BE2C (cell line): ENCODE results near the gene CACNG8.

Experiments used
- DNase-seq: peaks from one replicate; pipeline ENCODE4 v3.0.0-alpha.2; 2020
- H3K27me3 ChIP-seq: fragments of 250-450 bp; sonication (Bioruptor Pico); 2 replicates; pipeline ENCODE4 v1.5.1; 2020; ENCODE audit warnings: mild to moderate bottlenecking
- H3K36me3 ChIP-seq: fragments of 250-450 bp; sonication (Bioruptor Pico); 2 replicates; pipeline ENCODE4 v1.5.1; 2020; ENCODE audit warnings: mild to moderate bottlenecking
- H3K4me1 ChIP-seq: fragments of 250-450 bp; sonication (Bioruptor Pico); 2 replicates; pipeline ENCODE4 v1.5.1; 2020
- H3K4me3 ChIP-seq: 2 replicates; pipeline ENCODE4 v1.5.1; 2011; ENCODE audit warnings: low read depth, low read length
- H3K9me3 ChIP-seq: fragments of 250-450 bp; sonication (Bioruptor Pico); 2 replicates; pipeline ENCODE4 v1.5.1; 2020
- TF ChIP-seq, protein P1 (sequence below): IDR thresholded peaks from 2 replicates; pipeline ENCODE4 v1.5.1; 2012; ENCODE audit warnings: mild to moderate bottlenecking, low read depth, low read length

The CACNG8 gene

DNA sequence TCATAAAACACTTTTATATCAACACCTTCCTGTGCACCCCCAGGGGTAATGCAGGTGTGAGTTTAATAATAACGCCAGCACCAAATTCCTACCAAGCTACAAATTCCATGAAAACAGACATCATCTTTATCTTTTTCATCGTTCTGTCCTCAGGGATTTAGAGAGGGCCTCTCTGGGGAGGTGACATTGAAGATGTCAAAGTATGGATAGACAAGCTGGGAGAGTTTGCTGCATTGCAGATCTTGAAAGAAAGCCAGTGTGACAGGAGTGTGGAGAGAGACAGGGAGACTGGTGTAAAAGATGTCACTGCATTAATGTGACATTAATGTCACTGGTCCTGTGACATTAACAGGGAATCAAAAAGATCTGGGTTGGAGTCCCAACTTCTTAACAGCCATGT lies 38.8 kb downstream of the CACNG8 start:
- H3K4me3 ChIP-seq: no peak overlapping the region
- TF ChIP-seq, protein P1, sequence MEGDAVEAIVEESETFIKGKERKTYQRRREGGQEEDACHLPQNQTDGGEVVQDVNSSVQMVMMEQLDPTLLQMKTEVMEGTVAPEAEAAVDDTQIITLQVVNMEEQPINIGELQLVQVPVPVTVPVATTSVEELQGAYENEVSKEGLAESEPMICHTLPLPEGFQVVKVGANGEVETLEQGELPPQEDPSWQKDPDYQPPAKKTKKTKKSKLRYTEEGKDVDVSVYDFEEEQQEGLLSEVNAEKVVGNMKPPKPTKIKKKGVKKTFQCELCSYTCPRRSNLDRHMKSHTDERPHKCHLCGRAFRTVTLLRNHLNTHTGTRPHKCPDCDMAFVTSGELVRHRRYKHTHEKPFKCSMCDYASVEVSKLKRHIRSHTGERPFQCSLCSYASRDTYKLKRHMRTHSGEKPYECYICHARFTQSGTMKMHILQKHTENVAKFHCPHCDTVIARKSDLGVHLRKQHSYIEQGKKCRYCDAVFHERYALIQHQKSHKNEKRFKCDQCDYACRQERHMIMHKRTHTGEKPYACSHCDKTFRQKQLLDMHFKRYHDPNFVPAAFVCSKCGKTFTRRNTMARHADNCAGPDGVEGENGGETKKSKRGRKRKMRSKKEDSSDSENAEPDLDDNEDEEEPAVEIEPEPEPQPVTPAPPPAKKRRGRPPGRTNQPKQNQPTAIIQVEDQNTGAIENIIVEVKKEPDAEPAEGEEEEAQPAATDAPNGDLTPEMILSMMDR: no peak
- H3K36me3 ChIP-seq: no peaks in the 10 kb centered on the region
- no peaks in the 10 kb centered on the region for H3K9me3 ChIP-seq
- no peaks in the 10 kb centered on the region for H3K4me1 ChIP-seq
- H3K27me3 ChIP-seq: peaks cover 7% of the 10 kb centered on the region; the same call in 1 of the 2 replicates
- DNase-seq: no peak

DNA sequence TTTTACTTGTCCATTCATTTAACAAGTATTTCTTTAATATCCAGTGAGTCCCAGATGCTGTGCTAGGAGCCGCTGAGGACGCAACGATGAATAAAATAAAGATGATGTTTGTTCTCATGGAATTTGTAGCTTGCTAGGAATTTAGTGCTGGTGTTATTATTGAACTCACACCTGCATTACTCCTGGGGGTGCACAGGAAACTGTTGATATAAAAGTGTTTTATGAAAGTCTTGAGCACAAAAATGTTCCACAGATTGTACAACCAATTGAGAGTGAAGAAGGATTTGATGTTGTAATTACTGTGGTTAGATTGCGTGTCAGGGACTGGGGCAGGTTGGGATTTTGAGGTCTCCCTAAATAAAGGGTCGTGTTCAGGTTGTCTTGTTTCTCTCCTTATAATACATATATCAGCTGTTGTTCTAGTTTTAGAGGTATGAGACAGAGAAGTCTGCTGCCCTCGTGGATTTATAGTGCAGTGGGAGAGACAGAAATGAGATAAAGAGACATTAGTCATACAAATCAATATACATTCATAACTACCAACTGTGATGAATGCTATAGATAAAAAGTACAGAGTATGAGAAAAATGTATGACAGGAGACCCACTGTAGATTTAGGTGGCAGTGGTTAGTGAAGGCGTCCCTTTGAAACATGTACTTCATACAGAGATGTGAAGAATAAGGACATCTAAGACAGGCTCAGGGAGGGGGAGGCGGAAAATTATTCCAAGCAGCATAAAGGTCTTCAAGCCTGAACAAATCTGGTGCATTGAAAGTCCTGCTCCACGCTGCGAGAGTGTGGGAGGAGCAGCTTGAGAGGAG lies 40.0 kb downstream of the CACNG8 start:
- no peak for DNase-seq
- no peak overlapping the region for H3K4me3 ChIP-seq
- no peaks in the 10 kb centered on the region for H3K36me3 ChIP-seq
- no peaks in the 10 kb centered on the region for H3K9me3 ChIP-seq
- H3K4me1 ChIP-seq: no peaks in the 10 kb centered on the region
- TF ChIP-seq, protein P1: no peak
- peaks cover 3% of the 10 kb centered on the region; the same call in 1 of the 2 replicates for H3K27me3 ChIP-seq

DNA sequence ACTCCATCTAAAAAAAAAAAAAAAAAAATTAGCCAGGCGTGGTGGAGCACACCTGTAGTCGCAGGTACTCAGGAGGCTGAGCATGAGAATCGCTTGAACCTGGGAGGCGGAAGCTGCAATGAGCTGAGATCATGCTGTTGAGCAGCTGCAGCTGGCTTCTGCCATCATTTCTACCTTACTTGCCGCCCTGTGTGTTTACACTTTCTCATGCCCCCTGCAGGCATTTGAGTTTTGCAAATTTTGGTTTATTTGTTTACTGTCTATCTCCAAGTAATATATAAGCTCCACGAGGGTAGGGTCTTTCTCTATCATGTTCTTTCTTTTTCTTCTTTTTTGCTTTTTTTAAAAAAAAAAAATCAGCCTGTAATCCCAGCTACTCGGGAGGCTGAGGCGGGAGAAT lies 46.7 kb downstream of the CACNG8 start:
- no peaks in the 10 kb centered on the region for H3K36me3 ChIP-seq
- peaks cover 11% of the 10 kb centered on the region for H3K27me3 ChIP-seq
- DNase-seq: no peak
- TF ChIP-seq, protein P1: no peak
- H3K9me3 ChIP-seq: no peaks in the 10 kb centered on the region
- H3K4me1 ChIP-seq: no peaks in the 10 kb centered on the region
- no peak overlapping the region for H3K4me3 ChIP-seq

DNA sequence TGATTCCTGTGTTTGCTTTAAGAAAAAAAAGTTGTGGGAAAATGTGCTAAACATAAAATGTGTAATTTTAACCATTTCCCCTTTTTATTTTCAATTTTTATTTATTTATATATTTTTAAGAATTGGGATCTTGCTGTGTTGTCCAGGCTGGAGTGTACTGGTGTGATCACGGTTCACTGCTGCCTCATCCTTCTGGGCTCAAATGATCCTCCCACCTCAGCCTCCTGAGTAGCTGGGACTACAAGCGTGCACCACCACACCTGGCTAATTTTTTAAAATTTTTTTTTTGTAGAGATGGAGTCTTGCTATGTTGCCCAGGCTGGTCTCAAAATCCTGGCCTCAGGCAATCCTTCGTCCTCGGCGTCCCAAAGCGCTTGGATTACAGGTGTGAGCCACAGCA lies 47.7 kb downstream of the CACNG8 start:
- no peak for DNase-seq

DNA sequence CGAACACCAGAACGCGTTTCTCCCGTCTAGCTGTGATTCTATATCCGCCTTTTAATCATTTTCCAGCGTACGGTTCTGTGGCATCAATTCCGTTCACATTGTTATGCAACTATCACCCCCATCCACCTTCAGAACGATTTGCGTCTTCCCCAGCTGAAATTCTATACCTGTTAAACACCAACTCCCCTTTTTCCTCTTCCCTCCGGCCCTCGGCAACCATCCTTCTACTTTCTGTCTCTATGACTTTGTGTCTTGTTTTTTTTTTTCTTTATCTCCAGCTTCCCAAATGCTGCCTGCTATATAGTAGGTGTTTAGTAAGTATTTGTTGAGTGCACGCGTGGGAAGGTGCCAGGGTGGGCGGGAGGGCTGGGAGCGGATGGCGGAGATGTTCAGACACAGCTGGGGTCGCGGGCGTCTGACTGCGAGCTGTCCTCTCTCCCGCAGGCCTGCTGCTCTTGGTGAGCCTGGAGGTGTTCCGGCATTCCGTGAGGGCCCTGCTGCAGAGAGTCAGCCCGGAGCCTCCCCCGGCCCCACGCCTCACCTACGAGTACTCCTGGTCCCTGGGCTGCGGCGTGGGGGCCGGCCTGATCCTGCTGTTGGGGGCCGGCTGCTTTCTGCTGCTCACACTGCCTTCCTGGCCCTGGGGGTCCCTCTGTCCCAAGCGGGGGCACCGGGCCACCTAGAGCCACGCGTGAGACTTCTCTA lies 48.9 kb downstream of the CACNG8 start:
- no peak for DNase-seq
- TF ChIP-seq, protein P1: no peak
- H3K9me3 ChIP-seq: no peaks in the 10 kb centered on the region
- no peaks in the 10 kb centered on the region for H3K36me3 ChIP-seq
- no peaks in the 10 kb centered on the region for H3K4me1 ChIP-seq
- H3K27me3 ChIP-seq: peaks cover 22% of the 10 kb centered on the region
- H3K4me3 ChIP-seq: no peak overlapping the region

More for the DNA sequence above, 47.7 kb downstream of the CACNG8 start:
- TF ChIP-seq, protein P1: no peak
- Histone ChIP-seq H3K27me3 (peaks cover 16% of the 10 kb centered on the region), H3K4me1 (no peaks in the 10 kb centered on the region), H3K36me3 (no peaks in the 10 kb centered on the region), H3K9me3 (no peaks in the 10 kb centered on the region), H3K4me3 (no peak overlapping the region)

DNA sequence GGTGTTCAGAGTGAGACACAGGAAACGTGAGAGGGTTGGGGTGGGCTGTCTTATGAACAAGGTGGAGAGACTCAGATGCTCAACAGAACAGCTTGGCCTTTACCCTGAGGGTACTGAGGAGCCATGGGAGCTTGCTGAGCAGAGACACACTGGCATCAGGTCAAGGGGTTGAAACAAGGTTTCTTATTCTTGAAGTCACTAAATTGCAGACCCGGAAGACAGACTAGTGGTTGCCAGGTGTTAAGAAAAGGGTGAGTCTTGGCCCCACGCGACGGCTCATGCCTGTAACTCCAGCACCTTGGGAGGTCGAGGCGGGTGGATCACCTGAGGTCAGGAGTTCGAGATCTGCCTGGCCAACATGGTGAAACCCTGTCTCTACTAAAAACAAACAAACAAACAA lies 51.1 kb downstream of the CACNG8 start:
- Histone ChIP-seq H3K36me3 (no peaks in the 10 kb centered on the region), H3K27me3 (peaks cover 22% of the 10 kb centered on the region), H3K9me3 (no peaks in the 10 kb centered on the region), H3K4me3 (no peak overlapping the region), H3K4me1 (no peaks in the 10 kb centered on the region)
- TF ChIP-seq, protein P1: no peak
- no peak for DNase-seq
